Measurements from ENCODE around the gene ZNHIT1. TPM values are rescaled to one million over a fixed set of nuclear protein-coding genes. Genes with fewer than 3 reads are reported as not detected.

ZNHIT1 gene
- total and polyA plus RNA-seq, 4 donors, result 49.2 to 167 (median 70.9) TPM

- no peak for DNase-seq
- Histone ChIP-seq H3K4me3 (no peak overlapping the region), H3K27me3 (ENCODE audit: control insufficient read depth in 3 of 3, insufficient read depth in 3 of 3, low read length in 2 of 3) (peaks cover 10 to 78% (median 74%) of the 10 kb centered on the region in 3 donors), H3K27ac (ENCODE audit: low read depth in 1 of 2, low read length in 1 of 2) (no peak overlapping the region), H3K4me1 (ENCODE audit: control insufficient read depth in 5 of 5, insufficient read depth in 5 of 5, low read length in 5 of 5) (peaks cover 0 to 13% (median 0%) of the 10 kb centered on the region in 5 donors), H3K9ac (ENCODE audit: insufficient read depth in 1 of 2, low read length in 2 of 2) (no peak overlapping the region), H3K36me3 (ENCODE audit: control insufficient read depth in 4 of 4, insufficient read depth in 4 of 4, low read length in 4 of 4) (no peaks in the 10 kb centered on the region), H3K9me3 (ENCODE audit: control insufficient read depth in 4 of 4, insufficient read depth in 3 of 4, low read length in 3 of 4) (peaks cover 0 to 8% (median 0%) of the 10 kb centered on the region in 4 donors)
- WGBS, 2 donors, result 79 to 83% methylated on average over 2 of the region's 2 CpGs
- no peak for TF ChIP-seq CTCF (IDR thresholded peaks at IDR 0.05; ENCODE audit: control extremely low read depth, extremely low read depth)
- no peak for ATAC-seq (ENCODE audit: insufficient read depth, low FRiP score)
Measured at GRCh38 chr7:101177644-101178043, 40.3 kb upstream of the ZNHIT1 start.

GRCh38 chr7:101179117-101179516, 38.8 kb upstream of the ZNHIT1 start:
- Histone ChIP-seq H3K27me3 (ENCODE audit: control insufficient read depth in 3 of 3, insufficient read depth in 3 of 3, low read length in 2 of 3) (peaks cover 10 to 67% (median 60%) of the 10 kb centered on the region in 3 donors), H3K27ac (ENCODE audit: low read depth in 1 of 2, low read length in 1 of 2) (no peak overlapping the region), H3K9ac (ENCODE audit: insufficient read depth in 1 of 2, low read length in 2 of 2) (no peak overlapping the region), H3K4me1 (ENCODE audit: control insufficient read depth in 5 of 5, insufficient read depth in 5 of 5, low read length in 5 of 5) (peaks cover 0 to 9% (median 0%) of the 10 kb centered on the region in 5 donors), H3K9me3 (ENCODE audit: control insufficient read depth in 4 of 4, insufficient read depth in 3 of 4, low read length in 3 of 4) (peaks cover 0 to 5% (median 0%) of the 10 kb centered on the region in 4 donors), H3K4me3 (no peak overlapping the region), H3K36me3 (ENCODE audit: control insufficient read depth in 4 of 4, insufficient read depth in 4 of 4, low read length in 4 of 4) (no peaks in the 10 kb centered on the region)
- no peak for TF ChIP-seq CTCF (IDR thresholded peaks at IDR 0.05; ENCODE audit: control extremely low read depth, extremely low read depth)
- no peak for DNase-seq
- ATAC-seq (ENCODE audit: insufficient read depth, low FRiP score), result no peak
- 2% methylated on average over 20 of the region's 20 CpGs for WGBS, 2 donors

GRCh38 chr7:101179713-101180112, 38.3 kb upstream of the ZNHIT1 start:
- Histone ChIP-seq H3K27me3 (ENCODE audit: control insufficient read depth in 3 of 3, insufficient read depth in 3 of 3, low read length in 2 of 3) (peaks cover 10 to 62% (median 56%) of the 10 kb centered on the region in 3 donors), H3K4me3 (no peak overlapping the region), H3K36me3 (ENCODE audit: control insufficient read depth in 4 of 4, insufficient read depth in 4 of 4, low read length in 4 of 4) (no peaks in the 10 kb centered on the region), H3K4me1 (ENCODE audit: control insufficient read depth in 5 of 5, insufficient read depth in 5 of 5, low read length in 5 of 5) (peaks cover 0 to 5% (median 0%) of the 10 kb centered on the region in 5 donors), H3K9ac (ENCODE audit: insufficient read depth in 1 of 2, low read length in 2 of 2) (no peak overlapping the region), H3K27ac (ENCODE audit: low read depth in 1 of 2, low read length in 1 of 2) (no peak overlapping the region), H3K9me3 (ENCODE audit: control insufficient read depth in 4 of 4, insufficient read depth in 3 of 4, low read length in 3 of 4) (no peaks in the 10 kb centered on the region)
- WGBS, 2 donors, result 2 to 3% methylated on average over 15 to 27 of the region's 27 CpGs
- ATAC-seq (ENCODE audit: insufficient read depth, low FRiP score) (no peak), DNase-seq (no peak)
- TF ChIP-seq CTCF (IDR thresholded peaks at IDR 0.05; ENCODE audit: control extremely low read depth, extremely low read depth), result no peak

Measured in lung (tissue), 12 donors.